Panc1 (cell line): ENCODE results near the gene COMMD2. TPM values are rescaled to one million over a fixed set of nuclear protein-coding genes. Genes with fewer than 3 reads are reported as not detected.

Experiments used
- ATAC-seq: fragments of 200-7000 bp; cut with Tn5 transposase; 2 replicates; pipeline ENCODE4 v1.9.1; 2020; ENCODE audit warnings: mild to moderate bottlenecking, moderate library complexity
- BruUV-seq: library from RNA; stranded (reverse); fragments of 400-500 nt; replicated peaks from 2 replicates; lab custom pipeline; 2021; lab: Mats Ljungman, UMichigan
- CTCF ChIA-PET: fragments of 300-600 bp; sonication (Branson Sonifier 250); formaldehyde crosslinking; loops from one replicate; lab custom pipeline; 2022; ENCODE audit warnings: antibody characterized with exemption; lab: Charles Lee
- POLR2A ChIA-PET: fragments of 300-600 bp; sonication (Branson Sonifier 250); formaldehyde crosslinking; loops from one replicate; lab custom pipeline; 2022; ENCODE audit warnings: antibody characterized with exemption; lab: Charles Lee
- DNase-seq: peaks from one replicate; pipeline ENCODE4 v3.0.0-alpha.2; 2010; ENCODE audit warnings: low read depth, low spot score
- H3K27ac ChIP-seq: 2 replicates; pipeline ENCODE4 v1.5.1; 2011; ENCODE audit warnings: mild to moderate bottlenecking, low read length, inconsistent platforms
- H3K27me3 ChIP-seq: fragments of 200-500 bp; sonication (Bioruptor generic); 2 replicates; pipeline ENCODE4 v1.6.0; 2014; ENCODE audit warnings: low read length, inconsistent platforms; ENCODE audit not compliant: control insufficient read depth, insufficient read depth
- H3K36me3 ChIP-seq: fragments of 200-500 bp; sonication (Bioruptor generic); 2 replicates; pipeline ENCODE4 v1.5.1; 2014; ENCODE audit warnings: inconsistent platforms, mild to moderate bottlenecking, low read length, moderate library complexity; ENCODE audit not compliant: control insufficient read depth, insufficient read depth
- H3K4me1 ChIP-seq: 2 replicates; pipeline ENCODE4 v1.5.1; 2011; ENCODE audit warnings: inconsistent platforms, mild to moderate bottlenecking, low read length, moderate library complexity; ENCODE audit not compliant: control insufficient read depth, insufficient read depth
- H3K4me3 ChIP-seq, 2 experiments: 2 replicates each; pipeline ENCODE4 v1.5.1; 2011 to 2012; ENCODE audit warnings: low read depth in 2 of 2, low read length in 2 of 2, mild to moderate bottlenecking in 2 of 2, inconsistent platforms in 1 of 2, moderate library complexity in 1 of 2
- H3K9me3 ChIP-seq: fragments of 200-500 bp; sonication (Bioruptor generic); 2 replicates; pipeline ENCODE4 v1.5.1; 2014; ENCODE audit warnings: low read depth, mild to moderate bottlenecking, inconsistent platforms, low read length, moderate library complexity; ENCODE audit not compliant: control insufficient read depth, insufficient read depth
- POLR2AphosphoS5 ChIP-seq: IDR thresholded peaks from 2 replicates; pipeline ENCODE4 v1.6.1; 2012; ENCODE audit warnings: mild to moderate bottlenecking, low read depth, low read length, moderate library complexity
- REST ChIP-seq, 2 experiments: IDR thresholded peaks; 2 replicates each; pipeline ENCODE4 v1.6.1; 2011 to 2012; ENCODE audit warnings: low read depth in 2 of 2, control low read depth in 1 of 2, low read length in 1 of 2, mild to moderate bottlenecking in 1 of 2, moderate library complexity in 1 of 2; ENCODE audit not compliant: insufficient read depth in 1 of 2
- SIN3A ChIP-seq: IDR thresholded peaks from 2 replicates; pipeline ENCODE4 v1.6.1; 2012; ENCODE audit warnings: low read depth, mild to moderate bottlenecking, low read length, moderate library complexity, borderline replicate concordance; ENCODE audit not compliant: insufficient read depth
- TCF7L2 ChIP-seq: IDR thresholded peaks from 2 replicates; pipeline ENCODE4 v1.6.1; 2011; ENCODE audit warnings: mild to moderate bottlenecking, low read depth, low read length, inconsistent platforms
- in situ Hi-C: cut with HindIII; loops from 2 replicates; pipeline ENCODE4 v1.10.0; 2016; ENCODE audit warnings: low sequenced_read_pairs, low pct_unique_long_range_greater_than_20kb
- intact Hi-C: fragments of 100-400 bp; cut with micrococcal nuclease; formaldehyde crosslinking; loops from one replicate; pipeline ENCODE4 v1.10.0; 2022; ENCODE audit not compliant: unreplicated experiment
- total RNA-seq: library from RNA; stranded (reverse); gene quantifications from one replicate; pipeline ENCODE4 v1.2.1, GENCODE V29; 2021; ENCODE audit not compliant: unreplicated experiment
- TF ChIP-seq, protein P1 (sequence below): fragments of 450-650 bp; IDR thresholded peaks from 2 replicates; pipeline ENCODE4 v1.5.1; 2017; ENCODE audit warnings: mild to moderate bottlenecking

The COMMD2 gene
- total RNA-seq, 1 experiment from 2014 or later = 70.2 TPM

GRCh38 chr3:149801195-149801594, 48.9 kb upstream of the COMMD2 start:
- BruUV-seq = no TSS peak
- Histone ChIP-seq H3K4me3 (no peak overlapping the region), H3K9me3 (no peaks in the 10 kb centered on the region), H3K4me1 (no peaks in the 10 kb centered on the region), H3K36me3 (no peaks in the 10 kb centered on the region), H3K27me3 (no peaks in the 10 kb centered on the region), H3K27ac (no peak overlapping the region)
- ChIA-PET CTCF (interaction anchor here (0.7 kb wide), 1 partner anchor 30 kb away, joined by 3 read pairs; no protein-coding TSS in a partner anchor), POLR2A (no interaction called here)
- TF ChIP-seq, protein P1, sequence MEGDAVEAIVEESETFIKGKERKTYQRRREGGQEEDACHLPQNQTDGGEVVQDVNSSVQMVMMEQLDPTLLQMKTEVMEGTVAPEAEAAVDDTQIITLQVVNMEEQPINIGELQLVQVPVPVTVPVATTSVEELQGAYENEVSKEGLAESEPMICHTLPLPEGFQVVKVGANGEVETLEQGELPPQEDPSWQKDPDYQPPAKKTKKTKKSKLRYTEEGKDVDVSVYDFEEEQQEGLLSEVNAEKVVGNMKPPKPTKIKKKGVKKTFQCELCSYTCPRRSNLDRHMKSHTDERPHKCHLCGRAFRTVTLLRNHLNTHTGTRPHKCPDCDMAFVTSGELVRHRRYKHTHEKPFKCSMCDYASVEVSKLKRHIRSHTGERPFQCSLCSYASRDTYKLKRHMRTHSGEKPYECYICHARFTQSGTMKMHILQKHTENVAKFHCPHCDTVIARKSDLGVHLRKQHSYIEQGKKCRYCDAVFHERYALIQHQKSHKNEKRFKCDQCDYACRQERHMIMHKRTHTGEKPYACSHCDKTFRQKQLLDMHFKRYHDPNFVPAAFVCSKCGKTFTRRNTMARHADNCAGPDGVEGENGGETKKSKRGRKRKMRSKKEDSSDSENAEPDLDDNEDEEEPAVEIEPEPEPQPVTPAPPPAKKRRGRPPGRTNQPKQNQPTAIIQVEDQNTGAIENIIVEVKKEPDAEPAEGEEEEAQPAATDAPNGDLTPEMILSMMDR = no peak
- TF ChIP-seq SIN3A (no peak), TCF7L2 (no peak), POLR2AphosphoS5 (no peak), REST (IDR thresholded peaks at IDR 0.05; ENCODE audit: insufficient read depth in 1 of 2, low read depth in 2 of 2, low read length in 1 of 2) (no peak)
- in situ Hi-C loops (no loop called here), intact Hi-C loops (no loop called here)
- no peak for ATAC-seq
- DNase-seq = no peak

DNA sequence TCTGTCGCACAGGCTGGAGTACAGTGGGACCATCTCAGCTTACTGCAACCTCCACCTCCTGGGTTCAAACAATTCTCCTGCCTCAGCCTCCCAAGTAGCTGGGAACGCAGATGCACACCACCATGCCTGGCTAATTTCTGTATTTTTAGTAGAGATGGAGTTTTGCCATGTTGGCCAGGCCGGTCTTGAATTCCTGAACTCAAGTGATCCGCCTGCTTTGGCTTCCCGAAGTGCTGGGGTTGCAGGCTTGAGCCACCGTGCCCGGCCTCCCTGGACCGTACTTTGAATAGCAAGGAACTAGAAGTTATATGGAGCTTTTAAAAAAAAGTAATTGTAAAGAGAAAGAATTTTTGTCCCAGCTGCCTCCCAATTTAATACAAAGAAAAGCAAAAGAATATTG, 48.4 kb upstream of the COMMD2 start:
- Histone ChIP-seq H3K4me3 (no peak overlapping the region), H3K36me3 (no peaks in the 10 kb centered on the region), H3K27ac (no peak overlapping the region), H3K27me3 (no peaks in the 10 kb centered on the region), H3K4me1 (no peaks in the 10 kb centered on the region), H3K9me3 (no peaks in the 10 kb centered on the region)
- ChIA-PET POLR2A (no interaction called here), CTCF (interaction anchor here (0.7 kb wide), 1 partner anchor 30 kb away, joined by 3 read pairs; no protein-coding TSS in a partner anchor)
- intact Hi-C loops = no loop called here
- TF ChIP-seq POLR2AphosphoS5 = no peak
- in situ Hi-C loops = no loop called here
- DNase-seq (no peak), ATAC-seq (no peak)
- no TSS peak for BruUV-seq

GRCh38 chr3:149796026-149796425, 43.7 kb upstream of the COMMD2 start:
- intact Hi-C loops = no loop called here
- Histone ChIP-seq H3K9me3 (no peaks in the 10 kb centered on the region), H3K4me3 (no peak overlapping the region), H3K36me3 (no peaks in the 10 kb centered on the region), H3K27ac (no peak overlapping the region), H3K4me1 (no peaks in the 10 kb centered on the region), H3K27me3 (no peaks in the 10 kb centered on the region; the same call in 1 of the 2 replicates)
- in situ Hi-C loops = no loop called here
- ATAC-seq (no peak), DNase-seq (no peak)
- BruUV-seq = no TSS peak
- ChIA-PET CTCF (no interaction called here), POLR2A (no interaction called here)
- TF ChIP-seq POLR2AphosphoS5 (no peak), TCF7L2 (no peak), REST (IDR thresholded peaks at IDR 0.05; ENCODE audit: insufficient read depth in 1 of 2, low read depth in 2 of 2, low read length in 1 of 2) (no peak), SIN3A (no peak)
- TF ChIP-seq, protein P1 = no peak
